Nephron progenitor cell (in vitro differentiated cells): Measurements from ENCODE around the gene HSD17B3.

Experiments
- DNase-seq: peaks from one replicate; pipeline ENCODE4 v3.0.0; 2021
- H3K27ac Mint-ChIP-seq: 2 replicates; pipeline ENCODE4 v1.8.0; 2021; ENCODE audit warnings: mild to moderate bottlenecking, moderate library complexity, mixed read lengths
- H3K27me3 Mint-ChIP-seq: 2 replicates; pipeline ENCODE4 v1.8.0; 2021; ENCODE audit warnings: mild to moderate bottlenecking, low read depth, mixed read lengths; ENCODE audit not compliant: poor library complexity
- H3K36me3 Mint-ChIP-seq: 2 replicates; pipeline ENCODE4 v1.8.0; 2021; ENCODE audit warnings: low read depth, mixed read lengths
- H3K4me1 Mint-ChIP-seq: 2 replicates; pipeline ENCODE4 v1.8.0; 2021; ENCODE audit warnings: mixed read lengths
- H3K4me3 Mint-ChIP-seq: 2 replicates; pipeline ENCODE4 v1.8.0; 2021; ENCODE audit warnings: mild to moderate bottlenecking, moderate library complexity, mixed read lengths
- H3K9me3 Mint-ChIP-seq: 2 replicates; pipeline ENCODE4 v1.8.0; 2021; ENCODE audit warnings: mild to moderate bottlenecking, moderate library complexity, mixed read lengths
- CTCF ChIP-seq: fragments of 200-600 bp; sonication (generic); IDR thresholded peaks from 2 replicates; pipeline ENCODE4 v1.5.0; 2021; ENCODE audit warnings: antibody characterized with exemption

HSD17B3 gene

GRCh38 chr9:96217754-96218693 lies 84.0 kb downstream of the HSD17B3 start:
- Mint-ChIP-seq H3K9me3 (peaks cover 15% of the 10 kb centered on the region), H3K36me3 (peaks cover 9% of the 10 kb centered on the region)

GRCh38 chr9:96217294-96217707 lies 84.7 kb downstream of the HSD17B3 start:
- no peak for DNase-seq
- H3K9me3 Mint-ChIP-seq: peaks cover 20% of the 10 kb centered on the region
- H3K36me3 Mint-ChIP-seq: peaks cover 9% of the 10 kb centered on the region
- peaks cover 36% of the 10 kb centered on the region for H3K4me1 Mint-ChIP-seq
- peak overlapping the region; percentile 72 for H3K4me3 Mint-ChIP-seq
- no peak for TF ChIP-seq CTCF
- H3K27me3 Mint-ChIP-seq: peaks cover 3% of the 10 kb centered on the region
- no peak overlapping the region for H3K27ac Mint-ChIP-seq

More at GRCh38 chr9:96217754-96218693, 84.0 kb downstream of the HSD17B3 start:
- H3K27ac Mint-ChIP-seq: no peak overlapping the region
- TF ChIP-seq CTCF: peak; percentile 98
- peak overlapping the region; percentile 72 for H3K4me3 Mint-ChIP-seq
- H3K4me1 Mint-ChIP-seq: peaks cover 36% of the 10 kb centered on the region
- H3K27me3 Mint-ChIP-seq: peaks cover 3% of the 10 kb centered on the region
- peak; percentile 94 for DNase-seq

- Mint-ChIP-seq H3K27me3 (peaks cover 3% of the 10 kb centered on the region), H3K9me3 (peaks cover 20% of the 10 kb centered on the region), H3K27ac (no peak overlapping the region), H3K4me1 (peaks cover 36% of the 10 kb centered on the region), H3K36me3 (peaks cover 9% of the 10 kb centered on the region), H3K4me3 (no peak overlapping the region)
- no peak for TF ChIP-seq CTCF
- no peak for DNase-seq
Measured at GRCh38 chr9:96216583-96216982, 85.4 kb downstream of the HSD17B3 start.

- TF ChIP-seq CTCF: no peak
- H3K27ac Mint-ChIP-seq: no peak overlapping the region
- peaks cover 20% of the 10 kb centered on the region for H3K9me3 Mint-ChIP-seq
- peaks cover 8% of the 10 kb centered on the region for H3K27me3 Mint-ChIP-seq
- H3K4me3 Mint-ChIP-seq: no peak overlapping the region
- no peak for DNase-seq
- peaks cover 36% of the 10 kb centered on the region for H3K4me1 Mint-ChIP-seq
- peaks cover 9% of the 10 kb centered on the region for H3K36me3 Mint-ChIP-seq
Measured at GRCh38 chr9:96215841-96216240, 86.1 kb downstream of the HSD17B3 start.

DNA sequence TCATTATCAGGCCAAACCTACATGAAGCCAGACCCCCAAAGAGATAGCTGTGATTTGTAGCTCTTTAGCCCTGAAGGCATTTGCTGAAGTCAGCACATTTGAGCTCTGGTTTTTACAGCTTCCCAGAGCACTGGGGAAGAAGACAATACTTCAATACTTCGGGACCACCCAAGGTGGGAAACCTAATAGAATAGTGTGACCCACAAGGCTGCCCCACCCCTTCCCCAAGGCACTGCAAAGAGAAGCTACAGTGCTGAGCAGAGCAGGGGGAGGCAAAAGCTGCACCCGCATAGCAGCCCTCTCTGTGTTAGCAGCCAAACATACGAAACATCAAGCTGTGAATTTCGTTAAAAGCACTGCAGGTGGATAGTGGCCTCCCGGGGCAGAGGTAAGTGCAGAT lies 87.3 kb downstream of the HSD17B3 start:
- no peak overlapping the region for H3K4me3 Mint-ChIP-seq
- peaks cover 36% of the 10 kb centered on the region for H3K4me1 Mint-ChIP-seq
- H3K9me3 Mint-ChIP-seq: peaks cover 20% of the 10 kb centered on the region
- peaks cover 8% of the 10 kb centered on the region for H3K27me3 Mint-ChIP-seq
- H3K27ac Mint-ChIP-seq: no peak overlapping the region
- peak; percentile 10 for DNase-seq
- no peak for TF ChIP-seq CTCF
- H3K36me3 Mint-ChIP-seq: peaks cover 9% of the 10 kb centered on the region
